HepG2 (cell line): ENCODE results near the gene POLR1C. TPM values are rescaled to one million over a fixed set of nuclear protein-coding genes. Genes with fewer than 3 reads are reported as not detected.

ENCODE experiments used
- HOXA7 ChIP-seq: sonication (generic); formaldehyde crosslinking; IDR thresholded peaks from 2 replicates; pipeline ENCODE4 v1.8.1; 2022; ENCODE audit warnings: mild to moderate bottlenecking, missing genetic modification reagents, moderate library complexity
- NR2F1 ChIP-seq, 2 experiments: fragments of 450-650 bp in 1 of 2; formaldehyde crosslinking in 1 of 2; IDR thresholded peaks; 2 replicates each; pipeline versions ENCODE4 v1.5.0 to v1.6.1; 2016 to 2020; ENCODE audit warnings: mild to moderate bottlenecking in 1 of 2, missing compliant biosample characterization in 1 of 2, missing genetic modification reagents in 1 of 2, moderate library complexity in 1 of 2
- PHF5A ChIP-seq: IDR thresholded peaks from one replicate; pipeline ENCODE4 v1.6.1; 2018; ENCODE audit warnings: low read depth, missing genetic modification reagents; ENCODE audit not compliant: unreplicated experiment
- SP2 ChIP-seq: sonication (generic); formaldehyde crosslinking; IDR thresholded peaks from 2 replicates; pipeline ENCODE4 v1.5.1; 2020; ENCODE audit warnings: mild to moderate bottlenecking, missing genetic modification reagents
- SRSF9 ChIP-seq: fragments of 200-400 bp; formaldehyde crosslinking; IDR thresholded peaks from 2 replicates; pipeline ENCODE4 v1.6.1; 2018; ENCODE audit warnings: borderline replicate concordance, mild to moderate bottlenecking, low read depth, low read length; ENCODE audit not compliant: insufficient read depth, poor library complexity, severe bottlenecking
- TERF1 ChIP-seq: sonication (generic); formaldehyde crosslinking; IDR thresholded peaks from 2 replicates; pipeline ENCODE4 v1.8.0; 2022; ENCODE audit warnings: mild to moderate bottlenecking, missing genetic modification reagents, moderate library complexity
- TSC22D2 ChIP-seq: sonication (generic); formaldehyde crosslinking; IDR thresholded peaks from 2 replicates; pipeline ENCODE4 v1.5.1; 2020; ENCODE audit warnings: missing genetic modification reagents, mild to moderate bottlenecking, borderline replicate concordance
- ZNF142 ChIP-seq: sonication (generic); formaldehyde crosslinking; IDR thresholded peaks from 2 replicates; pipeline ENCODE4 v1.4.0; 2020; ENCODE audit warnings: missing genetic modification reagents
- ZNF558 ChIP-seq: sonication (generic); formaldehyde crosslinking; IDR thresholded peaks from 2 replicates; pipeline ENCODE4 v1.9.0; 2022; ENCODE audit warnings: mild to moderate bottlenecking, missing genetic modification reagents, borderline replicate concordance
- ZNF576 ChIP-seq: sonication (generic); formaldehyde crosslinking; IDR thresholded peaks from 2 replicates; pipeline ENCODE4 v1.4.0; 2020; ENCODE audit warnings: mild to moderate bottlenecking, missing genetic modification reagents
- ZNF709 ChIP-seq: sonication (generic); formaldehyde crosslinking; IDR thresholded peaks from 2 replicates; pipeline ENCODE4 v1.5.0; 2020; ENCODE audit warnings: mild to moderate bottlenecking, missing genetic modification reagents
- ZZZ3 ChIP-seq: sonication (generic); formaldehyde crosslinking; IDR thresholded peaks from 2 replicates; pipeline ENCODE4 v1.4.0; 2020; ENCODE audit warnings: missing genetic modification reagents, mild to moderate bottlenecking, borderline replicate concordance
- polyA plus RNA-seq, 8 experiments: library from polyadenylated mRNA; depleted of rRNA in 3 of 8; stranded (reverse) in 7 of 8; unstranded in 1 of 8; fragments of >200 nt; fragmentation: Illumina TruSeq in 4 of 8; extraction: Trizol in 4 of 8; gene quantifications; 2 replicates each; pipeline versions ENCODE4 v1.2.1 to v1.2.3, GENCODE V29; 2011 to 2016; ENCODE audit warnings: low read depth in 4 of 8, missing spikeins in 1 of 8, mixed read lengths in 1 of 8; ENCODE audit not compliant: insufficient read depth in 1 of 8
- total RNA-seq, 5 experiments: library from RNA; depleted of rRNA; stranded (reverse); fragments of >200 nt; fragmentation: Illumina TruSeq; extraction: Trizol; gene quantifications; 2 replicates each; pipeline ENCODE4 v1.2.3, GENCODE V29; 2016; ENCODE audit warnings: low read depth in 1 of 5
- TF ChIP-seq, protein P1 (sequence below): sonication (generic); formaldehyde crosslinking; IDR thresholded peaks from 2 replicates; pipeline ENCODE4 v1.5.1; 2020; ENCODE audit warnings: mild to moderate bottlenecking, moderate library complexity, missing genetic modification reagents
- TF ChIP-seq, protein P2 (sequence below): sonication (generic); formaldehyde crosslinking; IDR thresholded peaks from 2 replicates; pipeline ENCODE4 v1.4.0; 2020; ENCODE audit warnings: missing genetic modification reagents

The POLR1C gene
- total and polyA plus RNA-seq, 2 of the 13 experiments (the other 11 are each of a cell fraction or from before 2014, with no cell fraction given): 62.6 to 72.2 TPM

DNA sequence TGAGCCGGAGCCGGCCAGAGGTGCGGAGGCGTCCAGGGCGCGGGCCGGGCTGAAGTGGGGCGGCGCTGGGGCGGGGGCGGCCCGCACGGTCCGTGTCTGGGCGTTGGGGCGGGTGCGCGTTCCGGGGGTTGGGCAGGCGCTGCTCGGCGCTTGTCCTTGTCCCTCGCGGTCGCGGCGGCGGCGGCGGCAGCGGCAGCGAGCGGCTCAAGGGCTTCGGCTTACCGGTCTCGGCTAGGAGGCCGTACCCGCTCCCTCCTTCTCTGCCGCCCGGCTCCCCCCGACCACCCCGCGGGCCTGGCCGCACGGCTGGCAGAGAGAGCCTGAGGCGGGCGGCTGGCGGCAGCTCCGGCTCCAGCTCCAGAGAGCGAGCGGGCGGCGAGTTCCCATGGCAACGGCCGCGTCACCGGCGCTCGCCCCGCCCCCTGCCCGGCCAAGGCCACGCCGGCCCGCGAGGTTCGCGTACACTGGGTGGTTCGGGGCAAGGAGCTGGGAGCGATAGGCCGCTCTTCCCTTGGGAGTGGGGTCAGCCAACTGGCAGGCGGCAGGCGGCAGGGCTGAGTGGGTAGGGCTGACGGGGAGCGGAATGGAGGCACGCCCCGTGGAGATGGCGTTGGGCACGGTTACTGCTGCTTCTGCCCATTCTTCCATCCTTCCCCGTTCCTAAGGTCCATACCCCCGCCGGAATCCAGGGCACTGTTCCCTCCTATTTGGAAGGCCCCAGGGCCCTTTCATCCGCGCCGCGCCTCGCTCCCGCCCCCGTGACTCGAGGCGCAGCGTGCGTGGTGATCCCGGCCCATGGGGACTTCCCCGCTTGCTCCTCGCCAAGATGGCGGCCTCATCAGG is 6.7 kb upstream of the POLR1C start, which contains the start of gene LRRC73 (continued):
- TF ChIP-seq TERF1 (CRISPR knock-in tag): no peak
- no peak; the same call in 1 of the 2 replicates for TF ChIP-seq SP2 (CRISPR knock-in tag)
- TF ChIP-seq, protein P1, sequence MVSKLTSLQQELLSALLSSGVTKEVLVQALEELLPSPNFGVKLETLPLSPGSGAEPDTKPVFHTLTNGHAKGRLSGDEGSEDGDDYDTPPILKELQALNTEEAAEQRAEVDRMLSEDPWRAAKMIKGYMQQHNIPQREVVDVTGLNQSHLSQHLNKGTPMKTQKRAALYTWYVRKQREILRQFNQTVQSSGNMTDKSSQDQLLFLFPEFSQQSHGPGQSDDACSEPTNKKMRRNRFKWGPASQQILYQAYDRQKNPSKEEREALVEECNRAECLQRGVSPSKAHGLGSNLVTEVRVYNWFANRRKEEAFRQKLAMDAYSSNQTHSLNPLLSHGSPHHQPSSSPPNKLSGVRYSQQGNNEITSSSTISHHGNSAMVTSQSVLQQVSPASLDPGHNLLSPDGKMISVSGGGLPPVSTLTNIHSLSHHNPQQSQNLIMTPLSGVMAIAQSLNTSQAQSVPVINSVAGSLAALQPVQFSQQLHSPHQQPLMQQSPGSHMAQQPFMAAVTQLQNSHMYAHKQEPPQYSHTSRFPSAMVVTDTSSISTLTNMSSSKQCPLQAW (CRISPR knock-in tag): 0 out of 2 replicates have a peak, but pooled peaks have one; percentile 27
- peak; percentile 66; the same call in 1 of the 2 replicates for TF ChIP-seq ZNF709 (CRISPR knock-in tag)
- no peak for TF ChIP-seq PHF5A (CRISPR knock-in tag)
- TF ChIP-seq TSC22D2 (CRISPR knock-in tag): peak; percentile 29; the same call in 1 of the 2 replicates
- TF ChIP-seq SRSF9: no peak
- TF ChIP-seq, protein P2, sequence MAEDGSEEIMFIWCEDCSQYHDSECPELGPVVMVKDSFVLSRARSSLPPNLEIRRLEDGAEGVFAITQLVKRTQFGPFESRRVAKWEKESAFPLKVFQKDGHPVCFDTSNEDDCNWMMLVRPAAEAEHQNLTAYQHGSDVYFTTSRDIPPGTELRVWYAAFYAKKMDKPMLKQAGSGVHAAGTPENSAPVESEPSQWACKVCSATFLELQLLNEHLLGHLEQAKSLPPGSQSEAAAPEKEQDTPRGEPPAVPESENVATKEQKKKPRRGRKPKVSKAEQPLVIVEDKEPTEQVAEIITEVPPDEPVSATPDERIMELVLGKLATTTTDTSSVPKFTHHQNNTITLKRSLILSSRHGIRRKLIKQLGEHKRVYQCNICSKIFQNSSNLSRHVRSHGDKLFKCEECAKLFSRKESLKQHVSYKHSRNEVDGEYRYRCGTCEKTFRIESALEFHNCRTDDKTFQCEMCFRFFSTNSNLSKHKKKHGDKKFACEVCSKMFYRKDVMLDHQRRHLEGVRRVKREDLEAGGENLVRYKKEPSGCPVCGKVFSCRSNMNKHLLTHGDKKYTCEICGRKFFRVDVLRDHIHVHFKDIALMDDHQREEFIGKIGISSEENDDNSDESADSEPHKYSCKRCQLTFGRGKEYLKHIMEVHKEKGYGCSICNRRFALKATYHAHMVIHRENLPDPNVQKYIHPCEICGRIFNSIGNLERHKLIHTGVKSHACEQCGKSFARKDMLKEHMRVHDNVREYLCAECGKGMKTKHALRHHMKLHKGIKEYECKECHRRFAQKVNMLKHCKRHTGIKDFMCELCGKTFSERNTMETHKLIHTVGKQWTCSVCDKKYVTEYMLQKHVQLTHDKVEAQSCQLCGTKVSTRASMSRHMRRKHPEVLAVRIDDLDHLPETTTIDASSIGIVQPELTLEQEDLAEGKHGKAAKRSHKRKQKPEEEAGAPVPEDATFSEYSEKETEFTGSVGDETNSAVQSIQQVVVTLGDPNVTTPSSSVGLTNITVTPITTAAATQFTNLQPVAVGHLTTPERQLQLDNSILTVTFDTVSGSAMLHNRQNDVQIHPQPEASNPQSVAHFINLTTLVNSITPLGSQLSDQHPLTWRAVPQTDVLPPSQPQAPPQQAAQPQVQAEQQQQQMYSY (CRISPR knock-in tag): no peak
- TF ChIP-seq HOXA7 (CRISPR knock-in tag): no peak
- TF ChIP-seq ZZZ3 (CRISPR knock-in tag): peak; percentile 65; the same call in 1 of the 2 replicates
- no peak for TF ChIP-seq NR2F1 (CRISPR knock-in tag; IDR thresholded peaks at IDR 0.05)
- TF ChIP-seq ZNF576 (CRISPR knock-in tag): no peak; the same call in 1 of the 2 replicates
- TF ChIP-seq ZNF142 (CRISPR knock-in tag): peak; percentile 85
- TF ChIP-seq ZNF558 (CRISPR knock-in tag): peak; percentile 30; the same call in 1 of the 2 replicates
